Fibroblast of mammary gland (primary cell): Measurements from ENCODE around the gene BAD.

Experiments
- DNase-seq: peaks from one replicate; pipeline ENCODE4 v3.0.0-alpha.2; 2010; ENCODE audit warnings: low read depth
- H3K4me3 ChIP-seq: 2 replicates; pipeline ENCODE4 v1.5.1; 2011; ENCODE audit warnings: low read depth, mild to moderate bottlenecking, low read length, moderate library complexity; ENCODE audit not compliant: control insufficient read depth
- CTCF ChIP-seq: conservative IDR thresholded peaks from 2 replicates; pipeline ENCODE4 v1.5.1; 2011; ENCODE audit warnings: low read depth, low read length, inconsistent platforms; ENCODE audit not compliant: control insufficient read depth, insufficient read depth

The BAD gene

GRCh38 chr11:64232182-64232966 lies 52.1 kb downstream of the BAD start:
- TF ChIP-seq CTCF: no peak
- H3K4me3 ChIP-seq: no peak overlapping the region
- no peak for DNase-seq

GRCh38 chr11:64231546-64231945 lies 52.9 kb downstream of the BAD start:
- H3K4me3 ChIP-seq: no peak overlapping the region
- TF ChIP-seq CTCF: no peak
- no peak for DNase-seq

GRCh38 chr11:64230985-64231365 lies 53.5 kb downstream of the BAD start:
- no peak for DNase-seq
- peak overlapping the region; percentile 61 for H3K4me3 ChIP-seq

GRCh38 chr11:64230171-64230984 lies 54.1 kb downstream of the BAD start, which contains the start of gene DNAJC4:
Gene DNAJC4 (plus strand): TSS chr11:64230548. CDS start chr11:64230855, 307 bp downstream.
- peak within 1 kb of the TSS; percentile 61 for H3K4me3 ChIP-seq
- peak; percentile 77 for DNase-seq
- no peak for TF ChIP-seq CTCF

More at GRCh38 chr11:64230985-64231365, 53.5 kb downstream of the BAD start:
- TF ChIP-seq CTCF: no peak

- no peak for DNase-seq
- H3K4me3 ChIP-seq: peak overlapping the region; percentile 61
- no peak for TF ChIP-seq CTCF
Measured at GRCh38 chr11:64229744-64230170, 54.7 kb downstream of the BAD start.

- H3K4me3 ChIP-seq: no peak overlapping the region
- DNase-seq: no peak
- TF ChIP-seq CTCF: no peak
Measured at GRCh38 chr11:64229090-64229743, 55.2 kb downstream of the BAD start.
